Umbilical cord (tissue), 2 donors: Measurements from ENCODE around the gene C16orf96. TPM values are rescaled to one million over a fixed set of nuclear protein-coding genes. Genes with fewer than 3 reads are reported as not detected.

Source experiments
- DNase-seq: peaks from one replicate; pipeline ENCODE4 v3.0.0-alpha.2; 2015; ENCODE audit warnings: low spot score
- total RNA-seq: library from RNA; depleted of rRNA; stranded (reverse); fragments of >200 nt; gene quantifications from one replicate; pipeline ENCODE4 v1.2.3, GENCODE V29; 2014; ENCODE audit warnings: low replicate concordance; ENCODE audit not compliant: insufficient read depth

The C16orf96 gene
- total RNA-seq, 1 donor from 2014 or later, result 0.48 TPM

GRCh38 chr16:4646773-4647643 lies 90.9 kb downstream of the C16orf96 start:
- no peak for DNase-seq

GRCh38 chr16:4647644-4647980 lies 91.5 kb downstream of the C16orf96 start:
- no peak for DNase-seq

DNA sequence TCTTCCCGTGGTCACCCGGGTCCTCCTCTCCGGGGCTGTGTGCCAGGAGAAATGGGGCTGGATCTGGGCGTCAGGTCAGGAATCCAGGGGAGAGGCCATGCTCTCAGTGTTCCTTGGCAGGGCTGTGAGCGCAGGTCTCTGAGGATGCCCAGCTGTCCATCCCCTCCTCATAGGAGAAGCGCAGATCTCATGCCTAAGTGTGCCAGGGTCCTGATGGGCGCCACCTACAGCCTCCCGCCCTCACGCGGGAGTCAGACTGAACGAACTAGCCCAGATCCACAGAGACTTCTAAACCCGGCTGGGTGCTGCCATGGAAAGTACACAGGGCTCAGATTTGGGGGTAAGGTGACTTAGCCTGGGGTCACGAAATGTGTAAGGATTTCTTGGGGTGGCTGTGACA lies 92.8 kb downstream of the C16orf96 start:
- DNase-seq, result no peak

- DNase-seq, result no peak
Observed at GRCh38 chr16:4649744-4650442, 93.8 kb downstream of the C16orf96 start.

Other genes with a start within 250 kb of the C16orf96 start
- 8.9 TPM for gene GLIS2, start 240.3 kb upstream of the C16orf96 start, total RNA-seq
- 1.7 TPM for gene PAM16, start 205.0 kb upstream of the C16orf96 start, total RNA-seq
- 57.3 TPM for gene VASN, start 184.5 kb upstream of the C16orf96 start, total RNA-seq
- 53.2 TPM for gene CORO7, start 139.7 kb upstream of the C16orf96 start, total RNA-seq
- gene DNAJA3, start 130.5 kb upstream of the C16orf96 start, total RNA-seq, result 17.1 TPM
- 17.1 TPM for gene NMRAL1, start 81.7 kb upstream of the C16orf96 start, total RNA-seq
- gene HMOX2, start 79.9 kb upstream of the C16orf96 start, total RNA-seq, result 32.3 TPM
- gene CDIP1, start 17.6 kb upstream of the C16orf96 start, total RNA-seq, result 7.9 TPM
- gene UBALD1, start 58.5 kb downstream of the C16orf96 start, total RNA-seq, result 1.4 TPM
- 21.9 TPM for gene MGRN1, start 68.5 kb downstream of the C16orf96 start, total RNA-seq
- 15.9 TPM for gene NUDT16L1, start 137.2 kb downstream of the C16orf96 start, total RNA-seq
- gene ANKS3, start 177.9 kb downstream of the C16orf96 start, total RNA-seq, result 18.8 TPM
- gene DNAAF8, start 178.2 kb downstream of the C16orf96 start, total RNA-seq, result 0.24 TPM
- gene ZNF500, start 210.8 kb downstream of the C16orf96 start, total RNA-seq, result 14.0 TPM
- gene SEPTIN12, start 232.0 kb downstream of the C16orf96 start, total RNA-seq, result not detected
- gene SMIM22, start 239.0 kb downstream of the C16orf96 start, total RNA-seq, result not detected
- 27.0 TPM for gene ROGDI, start 246.3 kb downstream of the C16orf96 start, total RNA-seq